Measurements from ENCODE around the gene FLNA. TPM values are rescaled to one million over a fixed set of nuclear protein-coding genes. Genes with fewer than 3 reads are reported as not detected.

FLNA gene
- total and polyA plus RNA-seq, 9 of the 15 experiments (the other 6 are each of a cell fraction or from before 2014, with no cell fraction given) = 6.2 to 735 (median 135) TPM

GRCh38 chrX:154401045-154401799, 26.8 kb upstream of the FLNA start (continued):
- TF ChIP-seq SREBF2 (CRISPR knock-in tag; IDR thresholded peaks at IDR 0.05) (no peak), RCOR1 (IDR thresholded peaks at IDR 0.05; ENCODE audit: borderline replicate concordance in 1 of 2, low read depth in 2 of 2, low read length in 2 of 2) (no peak), MLX (CRISPR knock-in tag; conservative IDR thresholded peaks at IDR 0.05) (no peak), RFX1 (IDR thresholded peaks at IDR 0.05) (no peak), DMBX1 (CRISPR knock-in tag; IDR thresholded peaks at IDR 0.05; ENCODE audit: borderline replicate concordance) (no peak), COPS2 (conservative IDR thresholded peaks at IDR 0.05) (no peak), ZNF232 (CRISPR knock-in tag; IDR thresholded peaks at IDR 0.05) (no peak), ZNF280B (CRISPR knock-in tag; IDR thresholded peaks at IDR 0.05) (no peak), E2F6 (IDR thresholded peaks at IDR 0.05; ENCODE audit: borderline replicate concordance in 1 of 2, extremely low read depth in 1 of 2, insufficient read depth in 1 of 2, insufficient read length in 1 of 2, low read depth in 1 of 2, low read length in 1 of 2, poor library complexity in 1 of 2, severe bottlenecking in 1 of 2) (no peak), USF2 (CRISPR knock-in tag; IDR thresholded peaks at IDR 0.05) (no peak), HOXB6 (CRISPR knock-in tag; IDR thresholded peaks at IDR 0.05; ENCODE audit: borderline replicate concordance) (peak; percentile 23; the same call in 1 of the 2 replicates), RUNX1 (IDR thresholded peaks at IDR 0.05; ENCODE audit: low read depth) (peak; percentile 65; the same call in 1 of the 2 replicates), BCL6 (CRISPR knock-in tag; IDR thresholded peaks at IDR 0.05) (no peak), MAZ (CRISPR knock-in tag; conservative IDR thresholded peaks at IDR 0.05 in 1 of 2, IDR thresholded peaks at IDR 0.05 in 1 of 2) (no peak), DPF2 (IDR thresholded peaks at IDR 0.05) (no peak), EZH2 (IDR thresholded peaks at IDR 0.05; ENCODE audit: borderline replicate concordance, low read depth, low read length) (no peak), ZNF609 (CRISPR knock-in tag; IDR thresholded peaks at IDR 0.05; ENCODE audit: borderline replicate concordance) (no peak), ZFP30 (CRISPR knock-in tag; IDR thresholded peaks at IDR 0.05; ENCODE audit: borderline replicate concordance) (no peak)
